MM.1S (cell line): ENCODE measurements around the gene HOXA11.
A peak's percentile ranks its signal among the peaks of the same experiment; 100 is the strongest.

Experiments
- CTCF ChIP-seq: fragments of 300-600 bp; sonication (generic); IDR thresholded peaks from 2 replicates; pipeline ENCODE4 v1.5.1; 2016; ENCODE audit warnings: antibody characterized with exemption, low read length, mixed read lengths
- EZH2phosphoT487 ChIP-seq: fragments of 300-600 bp; sonication (generic); IDR thresholded peaks from 2 replicates; pipeline ENCODE4 v1.6.1; 2018; ENCODE audit warnings: antibody characterized with exemption, low read length

- TF ChIP-seq CTCF = peak; percentile 96
- no peak for TF ChIP-seq EZH2phosphoT487
Measured at GRCh38 chr7:27160546-27161213, 24.4 kb downstream of the HOXA11 start.
